H9 (cell line): Measurements from ENCODE around the gene KIF5C. TPM values are rescaled to one million over a fixed set of nuclear protein-coding genes. Genes with fewer than 3 reads are reported as not detected.

Source experiments
- DNase-seq: peaks from one replicate; pipeline ENCODE4 v3.0.0-alpha.2; 2017
- H2AFZ ChIP-seq: one replicate; pipeline ENCODE4 v1.6.1; 2013; ENCODE audit warnings: mild to moderate bottlenecking, low read length, control low read depth, moderate library complexity
- H2AK5ac ChIP-seq: 2 replicates; pipeline ENCODE4 v1.6.1; 2013; ENCODE audit warnings: low read length, control low read depth, mixed read lengths; ENCODE audit not compliant: insufficient read length
- H2BK120ac ChIP-seq: one replicate; pipeline ENCODE4 v1.6.1; 2013; ENCODE audit warnings: low read depth, mild to moderate bottlenecking, low read length, control low read depth, inconsistent platforms; ENCODE audit not compliant: poor library complexity, severe bottlenecking
- H2BK12ac ChIP-seq: 2 replicates; pipeline ENCODE4 v1.6.1; 2013; ENCODE audit warnings: low read length, control low read depth, mixed read lengths, low read depth; ENCODE audit not compliant: insufficient read length
- H2BK15ac ChIP-seq: 2 replicates; pipeline ENCODE4 v1.6.1; 2013; ENCODE audit warnings: low read depth, low read length, control low read depth
- H2BK20ac ChIP-seq: one replicate; pipeline ENCODE4 v1.6.1; 2013; ENCODE audit warnings: low read depth, mild to moderate bottlenecking, low read length, control low read depth, inconsistent platforms; ENCODE audit not compliant: poor library complexity, severe bottlenecking
- H2BK5ac ChIP-seq: 2 replicates; pipeline ENCODE4 v1.6.1; 2013; ENCODE audit warnings: low read length, control low read depth, mixed read lengths; ENCODE audit not compliant: insufficient read length
- H3K14ac ChIP-seq: 2 replicates; pipeline ENCODE4 v1.6.1; 2013; ENCODE audit warnings: low read length, control low read depth; ENCODE audit not compliant: insufficient read depth
- H3K18ac ChIP-seq: 2 replicates; pipeline ENCODE4 v1.6.1; 2013; ENCODE audit warnings: low read depth, mild to moderate bottlenecking, mixed read lengths, low read length, control low read depth; ENCODE audit not compliant: insufficient read length
- H3K23ac ChIP-seq: 2 replicates; pipeline ENCODE4 v1.6.1; 2013; ENCODE audit warnings: low read length, control low read depth, mixed read lengths, low read depth; ENCODE audit not compliant: insufficient read length
- H3K23me2 ChIP-seq: 2 replicates; pipeline ENCODE4 v1.6.1; 2013; ENCODE audit warnings: low read depth, mild to moderate bottlenecking, mixed read lengths, low read length, control low read depth; ENCODE audit not compliant: insufficient read length, poor library complexity, severe bottlenecking
- H3K27ac ChIP-seq: 2 replicates; pipeline ENCODE4 v1.5.1; 2013; ENCODE audit warnings: low read length, control low read depth, mixed read lengths, low read depth; ENCODE audit not compliant: insufficient read length
- H3K27me3 ChIP-seq: 2 replicates; pipeline ENCODE4 v1.6.1; 2013; ENCODE audit warnings: low read length, control low read depth, inconsistent platforms; ENCODE audit not compliant: insufficient read depth
- H3K4ac ChIP-seq: 2 replicates; pipeline ENCODE4 v1.6.1; 2013; ENCODE audit warnings: low read depth, mild to moderate bottlenecking, control low read depth, inconsistent platforms, low read length, moderate library complexity
- H3K4me1 ChIP-seq: 2 replicates; pipeline ENCODE4 v1.6.1; 2013; ENCODE audit warnings: low read length, control low read depth, inconsistent platforms; ENCODE audit not compliant: insufficient read depth
- H3K4me2 ChIP-seq: 2 replicates; pipeline ENCODE4 v1.6.1; 2013; ENCODE audit warnings: low read length, control low read depth, mixed read lengths; ENCODE audit not compliant: insufficient read length, insufficient read depth
- H3K56ac ChIP-seq: 2 replicates; pipeline ENCODE4 v1.6.1; 2013; ENCODE audit warnings: low read depth, mild to moderate bottlenecking, mixed read lengths, low read length, control low read depth; ENCODE audit not compliant: insufficient read length
- H3K79me1 ChIP-seq: 2 replicates; pipeline ENCODE4 v1.6.1; 2013; ENCODE audit warnings: low read depth, mild to moderate bottlenecking, moderate library complexity, low read length, control low read depth, inconsistent platforms; ENCODE audit not compliant: insufficient read depth, poor library complexity, severe bottlenecking
- H3K79me2 ChIP-seq: 2 replicates; pipeline ENCODE4 v1.6.1; 2013; ENCODE audit warnings: low read length, control low read depth, inconsistent platforms; ENCODE audit not compliant: insufficient read depth
- H3K9ac ChIP-seq: 2 replicates; pipeline ENCODE4 v1.6.1; 2013; ENCODE audit warnings: low read length, control low read depth, mixed read lengths; ENCODE audit not compliant: insufficient read length; ENCODE audit errors: extremely low read depth
- H3K9me3 ChIP-seq: one replicate; pipeline ENCODE4 v1.6.1; 2013; ENCODE audit warnings: low read depth, low read length, inconsistent platforms; ENCODE audit not compliant: control insufficient read depth
- H3T11ph ChIP-seq: one replicate; pipeline ENCODE4 v1.6.1; 2013; ENCODE audit warnings: mild to moderate bottlenecking, low read length, control low read depth, inconsistent platforms
- H4K20me1 ChIP-seq: one replicate; pipeline ENCODE4 v1.6.1; 2013; ENCODE audit not compliant: control insufficient read depth, insufficient read length, insufficient read depth
- H4K5ac ChIP-seq: 2 replicates; pipeline ENCODE4 v1.6.1; 2013; ENCODE audit warnings: low read depth, mild to moderate bottlenecking, mixed read lengths, low read length, control low read depth; ENCODE audit not compliant: insufficient read length
- H4K8ac ChIP-seq: replicated peaks from 2 replicates; pipeline ENCODE4 v1.6.1; 2013; ENCODE audit warnings: low read length, control low read depth, mixed read lengths, low read depth; ENCODE audit not compliant: insufficient read length
- H4K91ac ChIP-seq: 2 replicates; pipeline ENCODE4 v1.6.1; 2013; ENCODE audit warnings: low read depth, mild to moderate bottlenecking, moderate library complexity, mixed read lengths, low read length, control low read depth; ENCODE audit not compliant: insufficient read length
- H3K27ac Mint-ChIP-seq, 3 experiments: 2 replicates in 2 of 3; 3 replicates in 1 of 3; pipeline ENCODE4 v1.8.0; 2020 to 2021; ENCODE audit warnings: mixed read lengths in 3 of 3, mild to moderate bottlenecking in 1 of 3, moderate library complexity in 1 of 3
- H3K27me3 Mint-ChIP-seq: 2 replicates; pipeline ENCODE4 v1.8.0; 2021; ENCODE audit warnings: low read depth, mild to moderate bottlenecking, moderate library complexity, mixed read lengths
- H3K36me3 Mint-ChIP-seq, 3 experiments: 2 replicates in 2 of 3; 3 replicates in 1 of 3; pipeline ENCODE4 v1.8.0; 2020 to 2021; ENCODE audit warnings: low read depth in 3 of 3, mixed read lengths in 3 of 3; ENCODE audit not compliant: insufficient read depth in 1 of 3
- H3K4me1 Mint-ChIP-seq, 2 experiments: 2 replicates each; pipeline ENCODE4 v1.8.0; 2020; ENCODE audit warnings: mixed read lengths in 2 of 2
- H3K4me3 Mint-ChIP-seq, 2 experiments: 2 replicates in 1 of 2; 3 replicates in 1 of 2; pipeline ENCODE4 v1.8.0; 2020 to 2021; ENCODE audit warnings: mild to moderate bottlenecking in 2 of 2, mixed read lengths in 2 of 2, moderate library complexity in 1 of 2
- H3K9me3 Mint-ChIP-seq, 2 experiments: 2 replicates in 1 of 2; 3 replicates in 1 of 2; pipeline ENCODE4 v1.8.0; 2020; ENCODE audit warnings: mild to moderate bottlenecking in 2 of 2, mixed read lengths in 2 of 2, moderate library complexity in 1 of 2
- WGBS: extraction: QIAGEN DNeasy Blood & Tissue Kit; methylation state at CpG from one replicate; pipeline ENCODE4 v1.1.7; 2013; ENCODE audit warnings: missing lambda C conversion rate, low lambda C conversion rate, mixed read lengths; ENCODE audit not compliant: insufficient read length; ENCODE audit errors: extremely low coverage; 5-methylcytosine and 5-hydroxymethylcytosine counted together
- total RNA-seq: library from RNA; stranded (reverse); gene quantifications from 2 replicates; pipeline ENCODE4 v1.2.1, GENCODE V29; 2021
- TF ChIP-seq, protein P1 (sequence below): fragments of 200-600 bp; sonication (generic); conservative IDR thresholded peaks from 3 replicates; pipeline ENCODE4 v1.8.0; 2021; ENCODE audit warnings: antibody characterized with exemption, mild to moderate bottlenecking

KIF5C gene
- total RNA-seq, 1 experiment from 2014 or later = 52.9 TPM

DNA sequence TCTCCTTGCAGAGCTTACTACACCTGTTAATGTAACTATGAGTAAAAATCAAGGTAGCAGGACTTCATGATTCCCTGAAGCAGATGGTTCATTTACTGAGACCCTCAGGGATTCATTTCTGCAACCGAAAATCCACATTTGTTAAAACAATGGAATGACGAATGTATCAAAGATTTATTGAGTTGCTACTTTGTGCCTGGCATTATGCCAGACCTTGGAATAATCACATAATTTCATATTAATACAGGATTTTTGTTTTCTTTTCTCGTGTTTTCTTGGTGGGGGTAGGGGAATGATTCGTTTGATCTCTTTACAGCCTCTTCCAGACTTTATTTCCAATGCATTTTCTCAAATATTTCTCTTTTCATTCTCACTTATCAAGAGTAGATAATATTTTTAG, 8.9 kb upstream of the KIF5C start:
- Histone ChIP-seq H4K91ac (no peak overlapping the region), H3K4me2 (no peak overlapping the region), H3K23ac (no peak overlapping the region), H2BK120ac (no peak overlapping the region), H2BK12ac (no peak overlapping the region), H2AK5ac (no peak overlapping the region), H4K20me1 (no peaks in the 10 kb centered on the region), H3K14ac (no peak overlapping the region), H3K27ac (no peak overlapping the region), H2AFZ (no peak overlapping the region), H3K4me1 (no peaks in the 10 kb centered on the region; the same call in 1 of the 2 replicates), H3K9me3 (no peaks in the 10 kb centered on the region), H3K9ac (no peak overlapping the region), H2BK15ac (no peak overlapping the region), H2BK5ac (no peak overlapping the region), H3K18ac (no peak overlapping the region), H3K79me2 (no peaks in the 10 kb centered on the region), H3K56ac (no peak overlapping the region), H3K27me3 (no peaks in the 10 kb centered on the region), H4K8ac (no peak overlapping the region), H3K79me1 (no peaks in the 10 kb centered on the region), H3K23me2 (no peaks in the 10 kb centered on the region), H2BK20ac (no peak overlapping the region), H3K4ac (no peak overlapping the region), H4K5ac (no peak overlapping the region), H3T11ph (no peak overlapping the region)
- Mint-ChIP-seq H3K36me3 (peaks cover 0 to under 1% (median 0%) of the 10 kb centered on the region in 3 experiments; a peak in 2 of 7 replicates), H3K27me3 (peaks cover 59% of the 10 kb centered on the region), H3K4me1 (peaks cover 5 to 7% of the 10 kb centered on the region in 2 experiments), H3K4me3 (no peak overlapping the region), H3K9me3 (peaks cover 0 to 1% of the 10 kb centered on the region in 2 experiments; a peak in 3 of 5 replicates), H3K27ac (no peak overlapping the region)
- no peak for DNase-seq
- no CpG with 5 or more reads among the region's 4 CpGs for WGBS
- TF ChIP-seq, protein P1, sequence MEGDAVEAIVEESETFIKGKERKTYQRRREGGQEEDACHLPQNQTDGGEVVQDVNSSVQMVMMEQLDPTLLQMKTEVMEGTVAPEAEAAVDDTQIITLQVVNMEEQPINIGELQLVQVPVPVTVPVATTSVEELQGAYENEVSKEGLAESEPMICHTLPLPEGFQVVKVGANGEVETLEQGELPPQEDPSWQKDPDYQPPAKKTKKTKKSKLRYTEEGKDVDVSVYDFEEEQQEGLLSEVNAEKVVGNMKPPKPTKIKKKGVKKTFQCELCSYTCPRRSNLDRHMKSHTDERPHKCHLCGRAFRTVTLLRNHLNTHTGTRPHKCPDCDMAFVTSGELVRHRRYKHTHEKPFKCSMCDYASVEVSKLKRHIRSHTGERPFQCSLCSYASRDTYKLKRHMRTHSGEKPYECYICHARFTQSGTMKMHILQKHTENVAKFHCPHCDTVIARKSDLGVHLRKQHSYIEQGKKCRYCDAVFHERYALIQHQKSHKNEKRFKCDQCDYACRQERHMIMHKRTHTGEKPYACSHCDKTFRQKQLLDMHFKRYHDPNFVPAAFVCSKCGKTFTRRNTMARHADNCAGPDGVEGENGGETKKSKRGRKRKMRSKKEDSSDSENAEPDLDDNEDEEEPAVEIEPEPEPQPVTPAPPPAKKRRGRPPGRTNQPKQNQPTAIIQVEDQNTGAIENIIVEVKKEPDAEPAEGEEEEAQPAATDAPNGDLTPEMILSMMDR = no peak
